Measurements from ENCODE around the gene ZNF335. TPM values are rescaled to one million over a fixed set of nuclear protein-coding genes. Genes with fewer than 3 reads are reported as not detected.
A peak's percentile ranks its signal among the peaks of the same experiment; 100 is the strongest.

Gene ZNF335
- total and polyA plus RNA-seq, 2 of the 13 experiments (the other 11 are each of a cell fraction or from before 2014, with no cell fraction given) = 9.7 to 13.7 TPM

DNA sequence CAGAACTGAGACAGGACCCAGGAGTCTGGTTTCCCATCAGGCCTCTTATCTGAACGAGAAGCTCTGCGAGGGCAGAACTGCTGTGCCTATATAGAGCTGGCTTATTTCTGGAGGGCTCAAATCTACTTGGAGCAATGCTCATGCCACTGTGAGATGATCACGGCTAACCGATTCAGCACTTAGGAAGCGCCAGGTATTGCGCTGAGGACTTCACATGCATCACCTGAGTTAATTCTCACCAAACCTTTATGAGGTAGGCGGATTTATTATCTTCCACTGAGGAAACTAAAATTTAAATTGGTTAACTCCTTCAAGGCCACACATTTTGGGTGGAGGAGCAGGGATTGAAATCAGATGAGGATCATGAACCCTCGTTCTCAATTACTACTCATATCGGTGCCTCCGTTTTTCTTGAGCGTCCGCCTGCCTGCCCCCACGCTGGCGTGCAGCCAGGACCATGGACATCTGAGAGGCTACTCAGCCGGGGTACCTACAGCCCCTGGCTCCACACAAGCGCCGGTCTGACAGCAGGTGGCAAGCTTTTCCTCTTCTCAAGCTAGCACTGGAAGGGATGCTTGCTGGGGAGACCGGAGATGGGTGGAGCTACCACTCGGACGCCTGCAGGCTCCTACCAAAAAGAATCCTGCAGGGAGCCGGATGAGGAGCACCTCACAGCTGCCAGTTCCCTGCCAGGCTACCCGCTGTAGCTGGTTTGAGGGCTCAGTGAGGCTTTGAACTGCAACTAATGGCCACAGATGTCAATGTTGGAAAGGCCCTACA is 38.5 kb downstream of the ZNF335 start (continued):
- TF ChIP-seq, protein P1, sequence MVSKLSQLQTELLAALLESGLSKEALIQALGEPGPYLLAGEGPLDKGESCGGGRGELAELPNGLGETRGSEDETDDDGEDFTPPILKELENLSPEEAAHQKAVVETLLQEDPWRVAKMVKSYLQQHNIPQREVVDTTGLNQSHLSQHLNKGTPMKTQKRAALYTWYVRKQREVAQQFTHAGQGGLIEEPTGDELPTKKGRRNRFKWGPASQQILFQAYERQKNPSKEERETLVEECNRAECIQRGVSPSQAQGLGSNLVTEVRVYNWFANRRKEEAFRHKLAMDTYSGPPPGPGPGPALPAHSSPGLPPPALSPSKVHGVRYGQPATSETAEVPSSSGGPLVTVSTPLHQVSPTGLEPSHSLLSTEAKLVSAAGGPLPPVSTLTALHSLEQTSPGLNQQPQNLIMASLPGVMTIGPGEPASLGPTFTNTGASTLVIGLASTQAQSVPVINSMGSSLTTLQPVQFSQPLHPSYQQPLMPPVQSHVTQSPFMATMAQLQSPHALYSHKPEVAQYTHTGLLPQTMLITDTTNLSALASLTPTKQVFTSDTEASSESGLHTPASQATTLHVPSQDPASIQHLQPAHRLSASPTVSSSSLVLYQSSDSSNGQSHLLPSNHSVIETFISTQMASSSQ (IDR thresholded peaks at IDR 0.05; ENCODE audit: low read depth) = no peak
- TF ChIP-seq, protein P1 (CRISPR knock-in tag; IDR thresholded peaks at IDR 0.05; ENCODE audit: borderline replicate concordance) = no peak
- TF ChIP-seq NFATC3 (CRISPR knock-in tag; IDR thresholded peaks at IDR 0.05) = no peak; the same call in 1 of the 2 replicates
- TF ChIP-seq NR2F6 (IDR thresholded peaks at IDR 0.05) = 0 out of 2 replicates have a peak, but pooled peaks have one; percentile 20
- peak; percentile 61 for TF ChIP-seq NR2F6 (CRISPR knock-in tag; IDR thresholded peaks at IDR 0.05)
- TF ChIP-seq ZSCAN12 (CRISPR knock-in tag; IDR thresholded peaks at IDR 0.05) = no peak
- no peak for TF ChIP-seq ZNF660 (CRISPR knock-in tag; IDR thresholded peaks at IDR 0.05; ENCODE audit: borderline replicate concordance, low read depth)
- no peak; the same call in 1 of the 2 replicates for TF ChIP-seq ZNF317 (CRISPR knock-in tag; IDR thresholded peaks at IDR 0.05)
- peak; percentile 72 for TF ChIP-seq RBM22 (optimal IDR thresholded peaks at IDR 0.05; ENCODE audit: low read length)
- TF ChIP-seq KAT7 (CRISPR knock-in tag; IDR thresholded peaks at IDR 0.05; ENCODE audit: borderline replicate concordance) = no peak; the same call in none of the 2 replicates
- no peak for TF ChIP-seq CHCHD3 (CRISPR knock-in tag; IDR thresholded peaks at IDR 0.05)
- no peak for TF ChIP-seq FOXO4 (CRISPR knock-in tag; conservative IDR thresholded peaks at IDR 0.05)
- TF ChIP-seq, protein P2, sequence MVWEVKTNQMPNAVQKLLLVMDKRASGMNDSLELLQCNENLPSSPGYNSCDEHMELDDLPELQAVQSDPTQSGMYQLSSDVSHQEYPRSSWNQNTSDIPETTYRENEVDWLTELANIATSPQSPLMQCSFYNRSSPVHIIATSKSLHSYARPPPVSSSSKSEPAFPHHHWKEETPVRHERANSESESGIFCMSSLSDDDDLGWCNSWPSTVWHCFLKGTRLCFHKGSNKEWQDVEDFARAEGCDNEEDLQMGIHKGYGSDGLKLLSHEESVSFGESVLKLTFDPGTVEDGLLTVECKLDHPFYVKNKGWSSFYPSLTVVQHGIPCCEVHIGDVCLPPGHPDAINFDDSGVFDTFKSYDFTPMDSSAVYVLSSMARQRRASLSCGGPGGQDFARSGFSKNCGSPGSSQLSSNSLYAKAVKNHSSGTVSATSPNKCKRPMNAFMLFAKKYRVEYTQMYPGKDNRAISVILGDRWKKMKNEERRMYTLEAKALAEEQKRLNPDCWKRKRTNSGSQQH (CRISPR knock-in tag; IDR thresholded peaks at IDR 0.05; ENCODE audit: low read depth) = peak; percentile 22; the same call in 1 of the 2 replicates
- no peak; the same call in 1 of the 2 replicates for TF ChIP-seq ZNF280D (CRISPR knock-in tag; IDR thresholded peaks at IDR 0.05)
- TF ChIP-seq ZGPAT (CRISPR knock-in tag; IDR thresholded peaks at IDR 0.05) = no peak; the same call in 1 of the 2 replicates
- no peak; the same call in 1 of the 2 replicates for TF ChIP-seq ZNF143 (CRISPR knock-in tag; IDR thresholded peaks at IDR 0.05)
- TF ChIP-seq MXD3 (CRISPR knock-in tag; IDR thresholded peaks at IDR 0.05) = peak; percentile 10; the same call in 1 of the 2 replicates

Measured in HepG2 (cell line).